GM12872 (cell line): ENCODE data around the gene CACNA1B.

ENCODE experiments used
- CTCF ChIP-seq: IDR thresholded peaks from 3 replicates; pipeline ENCODE4 v1.5.1; 2011; ENCODE audit warnings: low read depth, mild to moderate bottlenecking, low read length, moderate library complexity; ENCODE audit not compliant: insufficient read depth

The CACNA1B gene

GRCh38 chr9:137917795-137918194, 40.2 kb downstream of the CACNA1B start:
- no peak for TF ChIP-seq CTCF

GRCh38 chr9:137918331-137919094, 40.9 kb downstream of the CACNA1B start:
- TF ChIP-seq CTCF, result no peak

- TF ChIP-seq CTCF, result no peak
These were observed 41.5 kb downstream of the CACNA1B start for GRCh38 chr9:137919095-137919465.

- no peak for TF ChIP-seq CTCF
These were observed 42.1 kb downstream of the CACNA1B start for GRCh38 chr9:137919649-137920141.

GRCh38 chr9:137920753-137921152, 43.2 kb downstream of the CACNA1B start:
- TF ChIP-seq CTCF, result no peak

- TF ChIP-seq CTCF, result no peak
These were observed 46.6 kb downstream of the CACNA1B start for GRCh38 chr9:137924169-137924568.

GRCh38 chr9:137924761-137925369, 47.3 kb downstream of the CACNA1B start:
- no peak for TF ChIP-seq CTCF
